DOHH2 (cell line): ENCODE results near the gene SCIN.

Experiments
- H3F3A ChIP-seq: fragments of 200-600 bp; sonication (generic), shearing (Covaris generic); 2 replicates; pipeline ENCODE4 v1.6.0; 2016; ENCODE audit warnings: antibody characterized with exemption, mild to moderate bottlenecking; ENCODE audit not compliant: control insufficient read depth, insufficient read depth
- H3K27ac ChIP-seq: fragments of 200-600 bp; sonication (generic); 2 replicates; pipeline ENCODE4 v1.5.1; 2014; ENCODE audit warnings: low read depth, mild to moderate bottlenecking, low read length, moderate library complexity
- H3K27me3 ChIP-seq: fragments of 200-600 bp; sonication (generic); 2 replicates; pipeline ENCODE4 v1.6.1; 2014; ENCODE audit warnings: mild to moderate bottlenecking, low read length, mixed read lengths; ENCODE audit not compliant: control insufficient read depth
- H3K36me3 ChIP-seq: fragments of 200-600 bp; sonication (generic); 2 replicates; pipeline ENCODE4 v1.6.1; 2014; ENCODE audit warnings: mild to moderate bottlenecking, low read length, moderate library complexity, mixed read lengths; ENCODE audit not compliant: control insufficient read depth
- H3K4me1 ChIP-seq: fragments of 200-600 bp; sonication (generic); 2 replicates; pipeline ENCODE4 v1.6.1; 2014; ENCODE audit warnings: mild to moderate bottlenecking, low read length, mixed read lengths; ENCODE audit not compliant: control insufficient read depth
- H3K4me2 ChIP-seq: fragments of 200-600 bp; sonication (generic); 2 replicates; pipeline ENCODE4 v1.6.0; 2014; ENCODE audit warnings: mild to moderate bottlenecking, low read length, moderate library complexity
- H3K4me3 ChIP-seq: fragments of 200-600 bp; sonication (generic); 2 replicates; pipeline ENCODE4 v1.5.1; 2014; ENCODE audit warnings: mild to moderate bottlenecking, low read length, mixed read lengths
- H3K79me2 ChIP-seq: fragments of 200-600 bp; sonication (generic); 2 replicates; pipeline ENCODE4 v1.6.1; 2014; ENCODE audit warnings: mild to moderate bottlenecking, low read length, mixed read lengths; ENCODE audit not compliant: control insufficient read depth
- H3K9me2 ChIP-seq: fragments of 200-600 bp; sonication (generic); replicated peaks from 2 replicates; pipeline ENCODE4 v1.6.1; 2014; ENCODE audit warnings: mild to moderate bottlenecking, low read length, mixed read lengths; ENCODE audit not compliant: control insufficient read depth
- H3K9me3 ChIP-seq: fragments of 200-600 bp; sonication (generic); 2 replicates; pipeline ENCODE4 v1.6.1; 2014; ENCODE audit warnings: antibody characterized with exemption, low read length, mixed read lengths; ENCODE audit not compliant: control insufficient read depth, insufficient read depth
- H4K20me1 ChIP-seq: fragments of 200-600 bp; sonication (generic); 2 replicates; pipeline ENCODE4 v1.6.0; 2014; ENCODE audit warnings: low read depth, mild to moderate bottlenecking, antibody characterized with exemption, low read length, moderate library complexity; ENCODE audit not compliant: control insufficient read depth, insufficient read depth
- EZH2phosphoT487 ChIP-seq: fragments of 200-600 bp; sonication (generic); IDR thresholded peaks from 2 replicates; pipeline ENCODE4 v1.6.1; 2017; ENCODE audit warnings: borderline replicate concordance, mild to moderate bottlenecking, antibody characterized with exemption, low read length, moderate library complexity, mixed read lengths
- TF ChIP-seq, protein P1 (sequence below): fragments of 200-600 bp; sonication (generic); IDR thresholded peaks from one replicate; pipeline ENCODE4 v1.5.1; 2014; ENCODE audit warnings: antibody characterized with exemption, mild to moderate bottlenecking, low read depth, low read length; ENCODE audit not compliant: poor library complexity, severe bottlenecking

The SCIN gene

DNA sequence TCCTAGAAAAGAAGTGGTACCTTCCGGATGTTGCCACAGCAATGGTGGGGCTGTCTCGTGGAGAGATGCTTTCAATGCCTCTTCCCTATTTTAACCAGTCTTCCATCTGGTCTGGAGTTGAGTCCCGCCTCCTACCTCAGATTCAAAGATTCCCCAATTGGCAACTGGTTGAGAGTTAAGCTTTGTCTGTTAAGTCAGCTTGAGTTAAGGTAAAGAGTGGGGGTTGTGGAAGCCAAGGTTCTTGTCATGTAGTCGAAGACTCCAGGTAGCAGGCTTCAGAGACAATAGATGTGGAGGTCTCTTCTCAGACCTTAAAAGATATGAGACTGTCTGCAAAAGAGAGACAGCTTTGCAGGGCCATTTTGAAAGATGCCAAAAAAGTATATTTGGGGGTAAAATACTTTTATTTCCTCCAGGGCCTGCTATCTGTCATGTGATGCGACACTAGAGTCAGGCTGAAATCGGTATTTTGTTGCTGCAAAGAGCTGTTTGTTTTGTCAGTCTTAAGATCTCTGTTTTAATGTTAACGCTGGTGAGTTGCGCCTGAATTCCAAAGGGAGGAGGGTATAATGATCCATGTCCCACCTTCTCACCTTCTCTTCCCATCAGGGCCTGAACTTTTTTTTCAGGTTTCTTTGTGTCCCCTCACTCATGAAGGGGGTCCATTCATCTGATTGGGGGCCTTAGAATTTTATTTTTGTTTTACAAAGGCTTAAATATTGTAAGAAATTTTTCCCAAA lies 40.4 kb upstream of the SCIN start:
- TF ChIP-seq EZH2phosphoT487: no peak
- TF ChIP-seq, protein P1, sequence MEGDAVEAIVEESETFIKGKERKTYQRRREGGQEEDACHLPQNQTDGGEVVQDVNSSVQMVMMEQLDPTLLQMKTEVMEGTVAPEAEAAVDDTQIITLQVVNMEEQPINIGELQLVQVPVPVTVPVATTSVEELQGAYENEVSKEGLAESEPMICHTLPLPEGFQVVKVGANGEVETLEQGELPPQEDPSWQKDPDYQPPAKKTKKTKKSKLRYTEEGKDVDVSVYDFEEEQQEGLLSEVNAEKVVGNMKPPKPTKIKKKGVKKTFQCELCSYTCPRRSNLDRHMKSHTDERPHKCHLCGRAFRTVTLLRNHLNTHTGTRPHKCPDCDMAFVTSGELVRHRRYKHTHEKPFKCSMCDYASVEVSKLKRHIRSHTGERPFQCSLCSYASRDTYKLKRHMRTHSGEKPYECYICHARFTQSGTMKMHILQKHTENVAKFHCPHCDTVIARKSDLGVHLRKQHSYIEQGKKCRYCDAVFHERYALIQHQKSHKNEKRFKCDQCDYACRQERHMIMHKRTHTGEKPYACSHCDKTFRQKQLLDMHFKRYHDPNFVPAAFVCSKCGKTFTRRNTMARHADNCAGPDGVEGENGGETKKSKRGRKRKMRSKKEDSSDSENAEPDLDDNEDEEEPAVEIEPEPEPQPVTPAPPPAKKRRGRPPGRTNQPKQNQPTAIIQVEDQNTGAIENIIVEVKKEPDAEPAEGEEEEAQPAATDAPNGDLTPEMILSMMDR: no peak
- Histone ChIP-seq H3K4me1 (no peaks in the 10 kb centered on the region), H3K79me2 (no peaks in the 10 kb centered on the region), H3K27ac (no peak overlapping the region), H3K27me3 (no peaks in the 10 kb centered on the region), H3K4me3 (no peak overlapping the region), H3K4me2 (no peak overlapping the region), H3F3A (no peaks in the 10 kb centered on the region), H3K36me3 (no peaks in the 10 kb centered on the region), H4K20me1 (no peaks in the 10 kb centered on the region), H3K9me3 (no peaks in the 10 kb centered on the region), H3K9me2 (no peaks in the 10 kb centered on the region; the same call in 1 of the 2 replicates)

- no peak overlapping the region for H3K27ac ChIP-seq
- no peaks in the 10 kb centered on the region for H3K79me2 ChIP-seq
- H3K4me1 ChIP-seq: no peaks in the 10 kb centered on the region
- no peaks in the 10 kb centered on the region for H4K20me1 ChIP-seq
- TF ChIP-seq EZH2phosphoT487: no peak
- TF ChIP-seq, protein P1: no peak
- no peaks in the 10 kb centered on the region; the same call in 1 of the 2 replicates for H3K9me2 ChIP-seq
- H3K4me2 ChIP-seq: no peak overlapping the region
- H3K27me3 ChIP-seq: no peaks in the 10 kb centered on the region
- H3K4me3 ChIP-seq: no peak overlapping the region
- H3K36me3 ChIP-seq: no peaks in the 10 kb centered on the region
- peaks cover 4% of the 10 kb centered on the region; the same call in 1 of the 2 replicates for H3K9me3 ChIP-seq
- no peaks in the 10 kb centered on the region for H3F3A ChIP-seq
These were observed 38.7 kb upstream of the SCIN start for GRCh38 chr7:12531784-12532183.

DNA sequence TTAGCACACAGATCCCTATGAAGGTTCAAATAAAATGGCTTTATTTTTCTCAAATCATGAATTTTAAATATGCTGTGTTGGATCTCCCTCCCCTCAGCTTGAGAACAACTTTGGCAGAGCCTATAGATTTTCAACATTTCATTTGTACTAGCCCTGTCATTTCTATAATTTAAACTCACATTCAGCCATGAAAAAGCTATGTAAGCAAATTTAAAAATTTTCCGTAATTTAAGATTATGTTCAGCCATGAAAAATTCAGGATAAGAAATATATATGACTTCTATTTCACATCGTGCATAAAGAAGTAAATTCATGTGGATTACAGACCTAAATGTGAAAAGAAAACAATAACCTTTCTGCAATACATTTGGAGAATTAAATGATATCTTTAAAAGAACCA lies 36.5 kb upstream of the SCIN start:
- H3K79me2 ChIP-seq: no peaks in the 10 kb centered on the region
- H3K27ac ChIP-seq: no peak overlapping the region
- no peaks in the 10 kb centered on the region for H3F3A ChIP-seq
- no peaks in the 10 kb centered on the region for H3K9me2 ChIP-seq
- TF ChIP-seq EZH2phosphoT487: no peak
- TF ChIP-seq, protein P1: no peak
- H4K20me1 ChIP-seq: no peaks in the 10 kb centered on the region
- no peak overlapping the region for H3K4me2 ChIP-seq
- no peaks in the 10 kb centered on the region for H3K4me1 ChIP-seq
- no peaks in the 10 kb centered on the region for H3K36me3 ChIP-seq
- H3K4me3 ChIP-seq: no peak overlapping the region
- H3K27me3 ChIP-seq: no peaks in the 10 kb centered on the region
- peaks cover 4% of the 10 kb centered on the region; the same call in 1 of the 2 replicates for H3K9me3 ChIP-seq
